Fibroblast of lung (primary cell): ENCODE results near the gene FMNL2.

Experiments used
- EZH2 ChIP-seq: IDR thresholded peaks from 2 replicates; pipeline ENCODE4 v1.5.1; 2012; ENCODE audit warnings: low read length, control low read depth, mild to moderate bottlenecking; ENCODE audit errors: missing control alignments
- TF ChIP-seq, protein P1 (sequence below), 2 donors: IDR thresholded peaks in 1 of 2; conservative IDR thresholded peaks in 1 of 2; 1 replicate in 1 of 2; 2 replicates in 1 of 2; pipeline ENCODE4 v1.5.1; 2011 to 2012; ENCODE audit warnings: low read length in 2 of 2, control low read depth in 1 of 2, inconsistent platforms in 1 of 2, low read depth in 1 of 2, mild to moderate bottlenecking in 1 of 2

DNA sequence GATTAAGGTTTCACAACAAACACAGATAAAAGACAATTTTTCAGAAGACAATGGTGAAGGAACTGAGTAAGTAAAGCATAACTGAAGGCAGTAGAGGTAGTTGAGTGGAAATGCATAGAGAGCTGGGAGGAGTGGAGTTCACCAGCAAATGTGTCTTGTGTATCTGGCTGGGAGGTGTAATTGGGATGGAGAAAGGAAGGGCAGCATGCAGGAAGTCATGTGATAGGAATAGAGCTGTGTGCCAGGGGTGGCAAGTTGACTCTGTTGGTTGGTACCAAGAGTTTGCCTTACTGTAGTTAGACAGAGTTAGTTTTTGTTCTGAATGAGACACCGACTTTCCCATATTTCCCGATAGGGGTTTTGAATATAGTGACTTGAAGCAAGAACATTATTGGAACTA lies 56.3 kb downstream of the FMNL2 start:
- TF ChIP-seq, protein P1, sequence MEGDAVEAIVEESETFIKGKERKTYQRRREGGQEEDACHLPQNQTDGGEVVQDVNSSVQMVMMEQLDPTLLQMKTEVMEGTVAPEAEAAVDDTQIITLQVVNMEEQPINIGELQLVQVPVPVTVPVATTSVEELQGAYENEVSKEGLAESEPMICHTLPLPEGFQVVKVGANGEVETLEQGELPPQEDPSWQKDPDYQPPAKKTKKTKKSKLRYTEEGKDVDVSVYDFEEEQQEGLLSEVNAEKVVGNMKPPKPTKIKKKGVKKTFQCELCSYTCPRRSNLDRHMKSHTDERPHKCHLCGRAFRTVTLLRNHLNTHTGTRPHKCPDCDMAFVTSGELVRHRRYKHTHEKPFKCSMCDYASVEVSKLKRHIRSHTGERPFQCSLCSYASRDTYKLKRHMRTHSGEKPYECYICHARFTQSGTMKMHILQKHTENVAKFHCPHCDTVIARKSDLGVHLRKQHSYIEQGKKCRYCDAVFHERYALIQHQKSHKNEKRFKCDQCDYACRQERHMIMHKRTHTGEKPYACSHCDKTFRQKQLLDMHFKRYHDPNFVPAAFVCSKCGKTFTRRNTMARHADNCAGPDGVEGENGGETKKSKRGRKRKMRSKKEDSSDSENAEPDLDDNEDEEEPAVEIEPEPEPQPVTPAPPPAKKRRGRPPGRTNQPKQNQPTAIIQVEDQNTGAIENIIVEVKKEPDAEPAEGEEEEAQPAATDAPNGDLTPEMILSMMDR (conservative IDR thresholded peaks at IDR 0.05 in 1 of 2, IDR thresholded peaks at IDR 0.05 in 1 of 2; ENCODE audit: low read depth in 1 of 2, low read length in 2 of 2), result no peak
- TF ChIP-seq EZH2, result no peak
